Neural progenitor cell (in vitro differentiated cells): ENCODE data around the gene RPL10.

ENCODE experiments used
- EZH2 ChIP-seq: fragments of 200-600 bp; sonication (generic); IDR thresholded peaks from 2 replicates; pipeline ENCODE4 v1.6.1; 2017; ENCODE audit warnings: antibody characterized with exemption, mild to moderate bottlenecking, moderate library complexity
- EZH2phosphoT487 ChIP-seq: fragments of 200-600 bp; sonication (generic); IDR thresholded peaks from 2 replicates; pipeline ENCODE4 v1.6.1; 2017; ENCODE audit warnings: antibody characterized with exemption
- TF ChIP-seq, protein P1 (sequence below): fragments of 200-600 bp; sonication (generic); IDR thresholded peaks from 2 replicates; pipeline ENCODE4 v1.5.1; 2017; ENCODE audit warnings: antibody characterized with exemption, mild to moderate bottlenecking

DNA sequence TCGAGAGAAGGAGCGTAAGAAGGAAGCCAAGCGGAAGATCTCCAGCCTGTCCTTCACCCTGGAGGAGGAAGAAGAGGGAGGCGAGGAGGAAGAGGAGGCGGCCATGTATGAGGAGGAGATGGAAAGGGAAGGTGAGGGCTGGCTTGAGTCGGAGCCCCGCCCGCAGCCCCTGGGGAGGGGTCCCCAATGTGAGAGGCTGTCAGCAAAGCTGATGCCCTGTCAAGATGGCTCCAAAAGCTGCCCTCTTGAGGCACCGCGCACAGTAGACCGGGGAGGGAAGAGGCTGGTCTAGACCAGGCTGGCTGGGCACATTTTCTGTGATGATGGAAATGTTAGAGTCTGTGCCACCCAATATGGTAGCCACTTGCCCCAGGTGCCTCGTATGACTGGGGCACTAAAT is 48.3 kb downstream of the RPL10 start:
- TF ChIP-seq, protein P1, sequence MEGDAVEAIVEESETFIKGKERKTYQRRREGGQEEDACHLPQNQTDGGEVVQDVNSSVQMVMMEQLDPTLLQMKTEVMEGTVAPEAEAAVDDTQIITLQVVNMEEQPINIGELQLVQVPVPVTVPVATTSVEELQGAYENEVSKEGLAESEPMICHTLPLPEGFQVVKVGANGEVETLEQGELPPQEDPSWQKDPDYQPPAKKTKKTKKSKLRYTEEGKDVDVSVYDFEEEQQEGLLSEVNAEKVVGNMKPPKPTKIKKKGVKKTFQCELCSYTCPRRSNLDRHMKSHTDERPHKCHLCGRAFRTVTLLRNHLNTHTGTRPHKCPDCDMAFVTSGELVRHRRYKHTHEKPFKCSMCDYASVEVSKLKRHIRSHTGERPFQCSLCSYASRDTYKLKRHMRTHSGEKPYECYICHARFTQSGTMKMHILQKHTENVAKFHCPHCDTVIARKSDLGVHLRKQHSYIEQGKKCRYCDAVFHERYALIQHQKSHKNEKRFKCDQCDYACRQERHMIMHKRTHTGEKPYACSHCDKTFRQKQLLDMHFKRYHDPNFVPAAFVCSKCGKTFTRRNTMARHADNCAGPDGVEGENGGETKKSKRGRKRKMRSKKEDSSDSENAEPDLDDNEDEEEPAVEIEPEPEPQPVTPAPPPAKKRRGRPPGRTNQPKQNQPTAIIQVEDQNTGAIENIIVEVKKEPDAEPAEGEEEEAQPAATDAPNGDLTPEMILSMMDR: no peak
- no peak for TF ChIP-seq EZH2
- TF ChIP-seq EZH2phosphoT487: no peak
